OCI-LY1 (cell line): Measurements from ENCODE around the gene S100A8.

Experiments
- H2AFZ ChIP-seq: fragments of 200-600 bp; sonication (generic), shearing (Covaris generic); 2 replicates; pipeline ENCODE4 v1.6.0; 2014; ENCODE audit warnings: antibody characterized with exemption, mild to moderate bottlenecking, low read length
- H3F3A ChIP-seq: fragments of 200-600 bp; sonication (generic), shearing (Covaris generic); 2 replicates; pipeline ENCODE4 v1.6.0; 2014; ENCODE audit warnings: mild to moderate bottlenecking, antibody characterized with exemption, low read length, moderate library complexity; ENCODE audit not compliant: insufficient read depth
- H3K27ac ChIP-seq: fragments of 200-600 bp; sonication (generic); 2 replicates; pipeline ENCODE4 v1.5.1; 2014; ENCODE audit warnings: low read length, mixed run types, mild to moderate bottlenecking, low read depth; ENCODE audit not compliant: poor library complexity, severe bottlenecking
- H3K27me3 ChIP-seq: fragments of 200-600 bp; sonication (generic); 2 replicates; pipeline ENCODE4 v1.6.0; 2014; ENCODE audit warnings: antibody characterized with exemption, mild to moderate bottlenecking, low read length, moderate library complexity; ENCODE audit not compliant: insufficient read depth
- H3K36me3 ChIP-seq: fragments of 200-600 bp; sonication (generic); 2 replicates; pipeline ENCODE4 v1.6.1; 2014; ENCODE audit warnings: mild to moderate bottlenecking, antibody characterized with exemption, low read length, moderate library complexity, mixed read lengths; ENCODE audit not compliant: insufficient read depth
- H3K4me1 ChIP-seq: fragments of 200-600 bp; sonication (generic); 2 replicates; pipeline ENCODE4 v1.5.1; 2014; ENCODE audit warnings: mild to moderate bottlenecking, low read length, moderate library complexity; ENCODE audit not compliant: insufficient read depth, severe bottlenecking
- H3K4me2 ChIP-seq: fragments of 200-600 bp; sonication (generic), shearing (Covaris generic); 2 replicates; pipeline ENCODE4 v1.6.1; 2014; ENCODE audit warnings: low read length
- H3K4me3 ChIP-seq: fragments of 200-600 bp; sonication (generic); 2 replicates; pipeline ENCODE4 v1.5.1; 2014; ENCODE audit warnings: low read length, low read depth, mild to moderate bottlenecking, mixed read lengths; ENCODE audit not compliant: poor library complexity, severe bottlenecking
- H3K79me2 ChIP-seq: fragments of 200-600 bp; shearing (Covaris generic); 2 replicates; pipeline ENCODE4 v1.6.1; 2016; ENCODE audit warnings: mixed run types, low read length, mixed read lengths; ENCODE audit not compliant: insufficient read depth
- H3K9ac ChIP-seq: fragments of 200-600 bp; sonication (generic), shearing (Covaris generic); 2 replicates; pipeline ENCODE4 v1.6.1; 2014; ENCODE audit warnings: mild to moderate bottlenecking, low read length, mixed read lengths
- H3K9me2 ChIP-seq: fragments of 200-600 bp; sonication (generic), shearing (Covaris generic); 2 replicates; pipeline ENCODE4 v1.6.1; 2014; ENCODE audit warnings: low read depth, mild to moderate bottlenecking, low read length, mixed read lengths
- H3K9me3 ChIP-seq: fragments of 200-600 bp; shearing (Covaris generic); 2 replicates; pipeline ENCODE4 v1.6.1; 2014; ENCODE audit warnings: low read length, mixed read lengths
- H4K20me1 ChIP-seq: fragments of 200-600 bp; sonication (generic), shearing (Covaris generic); 2 replicates; pipeline ENCODE4 v1.6.0; 2016; ENCODE audit warnings: mild to moderate bottlenecking, low read length; ENCODE audit not compliant: insufficient read depth
- EZH2 ChIP-seq: fragments of 200-600 bp; sonication (generic), shearing (Covaris generic); IDR thresholded peaks from 2 replicates; pipeline ENCODE4 v1.8.0; 2017; ENCODE audit warnings: borderline replicate concordance, mixed run types, mild to moderate bottlenecking, antibody characterized with exemption, low read length, moderate library complexity, mixed read lengths
- TF ChIP-seq, protein P1 (sequence below): fragments of 200-600 bp; sonication (generic), shearing (Covaris generic); IDR thresholded peaks from 2 replicates; pipeline ENCODE4 v1.5.1; 2017; ENCODE audit warnings: mild to moderate bottlenecking, antibody characterized with exemption, low read length, moderate library complexity, mixed read lengths

The S100A8 gene

GRCh38 chr1:153340356-153340755, 50.5 kb downstream of the S100A8 start:
- no peak overlapping the region for H3K4me2 ChIP-seq

More at GRCh38 chr1:153340356-153340755, 50.5 kb downstream of the S100A8 start:
- no peak overlapping the region for H3K27ac ChIP-seq
- H3K79me2 ChIP-seq, result no peaks in the 10 kb centered on the region
- no peaks in the 10 kb centered on the region for H3K36me3 ChIP-seq
- H3K9me2 ChIP-seq, result no peaks in the 10 kb centered on the region
- H3F3A ChIP-seq, result no peaks in the 10 kb centered on the region
- H3K9ac ChIP-seq, result no peak overlapping the region
- H4K20me1 ChIP-seq, result no peaks in the 10 kb centered on the region
- no peak overlapping the region for H3K4me3 ChIP-seq
- H3K27me3 ChIP-seq, result no peaks in the 10 kb centered on the region; the same call in 1 of the 2 replicates
- H3K4me1 ChIP-seq, result no peaks in the 10 kb centered on the region
- no peaks in the 10 kb centered on the region for H3K9me3 ChIP-seq
- no peak overlapping the region for H2AFZ ChIP-seq
- TF ChIP-seq, protein P1, sequence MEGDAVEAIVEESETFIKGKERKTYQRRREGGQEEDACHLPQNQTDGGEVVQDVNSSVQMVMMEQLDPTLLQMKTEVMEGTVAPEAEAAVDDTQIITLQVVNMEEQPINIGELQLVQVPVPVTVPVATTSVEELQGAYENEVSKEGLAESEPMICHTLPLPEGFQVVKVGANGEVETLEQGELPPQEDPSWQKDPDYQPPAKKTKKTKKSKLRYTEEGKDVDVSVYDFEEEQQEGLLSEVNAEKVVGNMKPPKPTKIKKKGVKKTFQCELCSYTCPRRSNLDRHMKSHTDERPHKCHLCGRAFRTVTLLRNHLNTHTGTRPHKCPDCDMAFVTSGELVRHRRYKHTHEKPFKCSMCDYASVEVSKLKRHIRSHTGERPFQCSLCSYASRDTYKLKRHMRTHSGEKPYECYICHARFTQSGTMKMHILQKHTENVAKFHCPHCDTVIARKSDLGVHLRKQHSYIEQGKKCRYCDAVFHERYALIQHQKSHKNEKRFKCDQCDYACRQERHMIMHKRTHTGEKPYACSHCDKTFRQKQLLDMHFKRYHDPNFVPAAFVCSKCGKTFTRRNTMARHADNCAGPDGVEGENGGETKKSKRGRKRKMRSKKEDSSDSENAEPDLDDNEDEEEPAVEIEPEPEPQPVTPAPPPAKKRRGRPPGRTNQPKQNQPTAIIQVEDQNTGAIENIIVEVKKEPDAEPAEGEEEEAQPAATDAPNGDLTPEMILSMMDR, result no peak
- no peak for TF ChIP-seq EZH2
